ENCODE measurements around the gene SLC25A30.

DNA sequence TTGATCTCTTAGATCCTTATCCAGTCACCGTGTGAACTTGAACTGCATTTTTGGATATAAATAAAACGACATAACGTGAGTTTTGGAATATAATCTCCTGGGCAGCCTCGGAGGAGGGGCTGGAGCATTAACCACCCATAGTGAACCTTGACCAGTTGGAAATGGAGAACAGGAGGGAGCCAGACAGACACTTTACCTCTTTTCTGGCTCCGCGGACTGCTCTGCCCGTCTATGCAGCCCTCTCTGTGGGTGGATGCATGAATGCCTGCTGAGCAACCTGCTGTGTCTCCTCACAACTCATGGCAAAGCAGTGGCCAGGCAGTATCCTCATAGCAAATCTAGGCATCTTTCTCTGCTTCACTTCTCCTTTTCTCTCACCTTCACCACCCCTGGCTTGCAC, 36.0 kb upstream of the SLC25A30 start:
- TF ChIP-seq, protein P1, sequence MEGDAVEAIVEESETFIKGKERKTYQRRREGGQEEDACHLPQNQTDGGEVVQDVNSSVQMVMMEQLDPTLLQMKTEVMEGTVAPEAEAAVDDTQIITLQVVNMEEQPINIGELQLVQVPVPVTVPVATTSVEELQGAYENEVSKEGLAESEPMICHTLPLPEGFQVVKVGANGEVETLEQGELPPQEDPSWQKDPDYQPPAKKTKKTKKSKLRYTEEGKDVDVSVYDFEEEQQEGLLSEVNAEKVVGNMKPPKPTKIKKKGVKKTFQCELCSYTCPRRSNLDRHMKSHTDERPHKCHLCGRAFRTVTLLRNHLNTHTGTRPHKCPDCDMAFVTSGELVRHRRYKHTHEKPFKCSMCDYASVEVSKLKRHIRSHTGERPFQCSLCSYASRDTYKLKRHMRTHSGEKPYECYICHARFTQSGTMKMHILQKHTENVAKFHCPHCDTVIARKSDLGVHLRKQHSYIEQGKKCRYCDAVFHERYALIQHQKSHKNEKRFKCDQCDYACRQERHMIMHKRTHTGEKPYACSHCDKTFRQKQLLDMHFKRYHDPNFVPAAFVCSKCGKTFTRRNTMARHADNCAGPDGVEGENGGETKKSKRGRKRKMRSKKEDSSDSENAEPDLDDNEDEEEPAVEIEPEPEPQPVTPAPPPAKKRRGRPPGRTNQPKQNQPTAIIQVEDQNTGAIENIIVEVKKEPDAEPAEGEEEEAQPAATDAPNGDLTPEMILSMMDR (conservative IDR thresholded peaks at IDR 0.05; ENCODE audit: low read depth, low read length): no peak
- TF ChIP-seq EZH2 (IDR thresholded peaks at IDR 0.05; ENCODE audit: borderline replicate concordance, low read depth, low read length, poor library complexity, severe bottlenecking): no peak
